HG03469 (cell line): ENCODE results near the gene IVD.
"Not testable (repeated sequence)": the region's sequence is repeated elsewhere in the genome, so short reads cannot be mapped to it uniquely, and the experiment has no call there.

ENCODE experiments used
- ATAC-seq: cut with Tn5 transposase; IDR thresholded peaks from one replicate; pipeline ENCODE4 v1.9.1; 2021; ENCODE audit warnings: mild to moderate bottlenecking, moderate library complexity, moderate number of reproducible peaks; ENCODE audit not compliant: unreplicated experiment

IVD gene

GRCh38 chr15:40453941-40454340 is 48.3 kb downstream of the IVD start:
- ATAC-seq: not testable (repeated sequence)

DNA sequence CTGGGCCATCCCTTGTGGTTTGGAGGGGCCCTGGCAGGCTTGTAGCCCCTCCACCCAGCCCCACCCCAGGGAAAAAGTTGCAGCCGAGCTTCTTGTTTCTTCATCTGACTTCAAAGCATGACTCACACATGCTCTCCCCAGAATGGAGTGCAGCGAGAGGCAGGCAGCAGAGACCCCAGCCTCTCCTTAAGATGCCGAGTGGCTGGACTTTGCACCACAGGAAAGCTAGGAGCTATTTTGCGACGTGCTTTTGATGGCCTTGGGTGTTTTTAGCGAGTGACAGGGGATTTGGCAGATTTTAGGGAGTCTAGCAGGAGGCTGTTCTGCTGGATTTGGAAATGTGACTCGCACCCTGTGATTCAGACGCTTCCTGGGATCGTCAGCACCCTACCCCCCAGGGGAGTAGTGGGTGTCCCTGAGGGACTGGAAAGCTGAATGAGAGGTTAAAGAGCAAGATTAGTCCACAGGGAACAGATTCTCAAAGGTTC is 49.4 kb downstream of the IVD start:
- no peak for ATAC-seq

GRCh38 chr15:40456299-40456712 is 50.7 kb downstream of the IVD start:
- no peak for ATAC-seq

GRCh38 chr15:40456738-40457137 is 51.1 kb downstream of the IVD start:
- no peak for ATAC-seq

GRCh38 chr15:40458495-40459371 is 53.1 kb downstream of the IVD start:
- ATAC-seq: no peak

DNA sequence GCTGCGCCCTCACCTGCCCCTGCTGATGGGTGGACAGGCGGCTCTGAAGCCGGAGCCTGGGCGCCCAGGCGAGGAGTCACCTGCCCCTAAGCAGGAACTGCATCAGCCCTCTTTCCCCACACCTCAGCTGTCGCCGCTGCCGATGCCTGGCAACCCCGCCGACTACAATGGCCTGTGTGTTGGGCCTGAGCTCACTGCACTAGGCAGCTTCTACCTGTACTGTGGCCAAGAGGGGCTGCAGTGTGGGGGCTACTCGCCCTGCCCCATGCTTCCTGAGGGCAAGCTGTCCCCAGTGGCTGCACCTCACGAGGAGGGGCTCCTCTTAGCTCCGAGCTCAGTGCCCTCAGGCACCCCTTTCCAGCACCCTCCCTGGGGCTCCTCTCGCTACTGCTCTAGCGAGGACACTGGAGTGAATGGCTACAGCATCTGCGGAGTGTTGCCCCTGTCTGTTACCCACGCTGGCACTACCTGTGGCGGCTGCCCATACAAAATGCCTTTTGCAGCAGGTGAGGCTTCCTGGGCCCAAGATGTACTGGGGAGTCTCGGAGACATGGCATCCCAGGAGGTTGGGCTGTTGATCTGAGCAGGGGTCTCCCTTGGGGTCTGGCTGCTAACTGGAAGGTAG is 53.9 kb downstream of the IVD start:
- ATAC-seq: no peak

GRCh38 chr15:40460404-40460803 is 54.8 kb downstream of the IVD start:
- ATAC-seq: no peak

- ATAC-seq: no peak
These were observed 56.4 kb downstream of the IVD start for GRCh38 chr15:40461958-40462357.

DNA sequence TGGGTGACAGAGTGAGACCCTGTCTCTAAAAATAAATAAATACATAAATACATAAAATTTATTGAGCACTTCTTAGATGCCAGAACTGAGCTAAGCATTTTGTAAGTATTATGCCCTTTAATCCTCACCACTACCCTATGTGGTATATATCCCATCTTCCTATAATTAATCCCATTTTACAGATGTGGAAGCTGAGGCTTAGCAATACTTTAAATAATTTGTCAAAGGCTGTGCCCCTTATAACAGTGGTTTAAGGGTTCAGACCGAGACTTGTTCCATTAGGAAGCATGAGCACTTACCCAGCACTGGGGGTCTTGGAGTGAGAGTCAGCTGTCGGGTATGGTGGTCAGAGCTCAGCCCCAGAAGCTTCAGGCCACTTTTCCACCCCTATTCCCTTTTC is 57.7 kb downstream of the IVD start:
- no peak for ATAC-seq

- no peak for ATAC-seq
These were observed 58.4 kb downstream of the IVD start for GRCh38 chr15:40463886-40464545.

- no peak for ATAC-seq
These were observed 59.1 kb downstream of the IVD start for GRCh38 chr15:40464595-40465185.

DNA sequence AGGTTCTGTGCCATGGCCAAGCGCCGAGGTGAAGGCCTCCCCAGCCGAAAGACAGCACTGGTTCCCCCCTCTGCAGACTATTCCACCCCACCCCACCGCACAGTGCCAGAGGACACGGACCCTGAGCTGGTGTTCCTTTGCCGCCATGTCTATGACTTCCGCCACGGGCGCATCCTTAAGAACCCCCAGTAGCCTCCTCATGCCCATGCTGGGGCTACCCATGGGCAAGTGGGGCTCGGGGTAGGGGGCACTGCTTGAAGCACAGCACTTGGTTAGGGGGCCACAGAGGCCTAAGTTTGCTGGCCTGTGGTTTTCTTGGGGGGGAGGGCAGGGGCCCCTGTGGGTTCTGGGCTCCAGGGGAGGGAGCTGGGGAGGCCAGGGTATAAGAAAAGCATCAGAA is 60.3 kb downstream of the IVD start:
- no peak for ATAC-seq

DNA sequence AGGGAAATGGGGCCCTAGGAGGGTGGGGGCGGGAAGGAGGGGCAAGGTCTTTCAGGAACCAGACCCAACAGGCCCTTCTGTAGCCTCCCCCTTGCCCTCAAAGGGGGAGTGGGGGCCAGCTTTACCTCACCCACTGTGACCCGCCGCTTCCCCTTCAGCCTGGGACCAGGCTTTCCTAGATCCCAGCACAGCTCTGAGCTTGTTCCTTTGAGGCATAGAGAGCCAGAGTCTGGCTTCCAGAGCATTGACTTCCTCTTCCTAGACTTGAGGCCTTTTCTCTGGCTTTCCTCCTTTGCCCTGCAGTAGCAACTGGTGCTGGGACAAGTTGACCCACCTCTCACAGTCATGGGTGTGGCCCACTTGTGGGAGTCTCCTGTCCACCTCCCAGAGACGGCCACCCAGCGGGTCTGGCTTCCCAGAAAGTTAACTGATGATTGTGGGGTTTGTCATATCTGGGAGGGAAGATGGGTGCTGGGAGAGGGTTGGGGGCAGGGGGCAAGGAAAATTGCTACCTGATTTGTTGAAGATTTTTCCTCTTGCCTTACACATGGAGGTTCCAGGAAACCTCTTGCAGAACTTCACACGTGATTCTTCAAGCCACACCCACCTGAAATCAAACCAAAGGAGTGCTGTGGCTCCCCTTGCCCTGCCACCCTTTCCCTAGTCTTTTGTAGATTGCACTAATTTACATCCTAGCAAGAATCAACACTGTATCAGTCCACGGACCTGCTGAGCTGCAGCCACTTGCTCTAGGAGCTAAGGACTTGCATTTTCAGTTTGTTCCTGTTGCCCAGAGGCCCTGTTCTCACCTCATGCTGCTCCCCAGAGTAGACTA is 61.0 kb downstream of the IVD start:
- no peak for ATAC-seq

GRCh38 chr15:40467261-40467615 is 61.6 kb downstream of the IVD start:
- ATAC-seq: no peak

GRCh38 chr15:40468898-40469331 is 63.3 kb downstream of the IVD start:
- no peak for ATAC-seq

DNA sequence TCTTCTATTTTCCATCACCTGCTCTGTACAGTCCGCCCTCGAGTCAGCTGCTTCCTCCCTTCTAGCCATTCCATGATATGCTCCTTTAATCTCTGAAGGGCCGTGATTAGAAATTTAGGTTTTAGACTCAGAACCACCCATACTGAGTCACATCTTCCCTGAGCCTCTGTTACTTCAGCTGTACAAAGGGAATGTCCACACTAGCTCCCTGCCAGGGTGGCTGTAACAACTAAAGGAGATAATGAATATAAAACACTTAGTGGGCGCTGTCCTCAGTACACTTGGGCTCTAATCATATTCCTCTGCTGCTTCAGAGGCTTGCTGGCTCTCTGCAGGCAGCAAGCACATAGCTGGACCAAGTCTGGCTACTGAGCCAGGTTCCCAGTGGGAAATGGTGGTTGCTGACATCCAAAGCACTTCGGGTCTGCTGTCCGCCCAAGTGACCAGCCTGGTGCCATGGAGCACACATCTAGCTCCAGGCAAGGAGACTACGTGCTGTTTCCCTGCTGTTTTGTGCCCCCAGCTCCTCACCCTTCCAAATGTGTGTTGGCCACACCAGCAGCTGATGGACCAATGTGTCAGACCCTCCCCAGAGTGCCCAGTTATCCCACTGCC is 64.3 kb downstream of the IVD start:
- no peak for ATAC-seq

- ATAC-seq: no peak
These were observed 65.0 kb downstream of the IVD start, which contains the start of gene CHST14 for GRCh38 chr15:40470423-40471104. CHST14 (plus strand) TSS chr15:40470984; CDS start chr15:40471214, 230 bp downstream.
